T-helper 17 cell (primary cell): ENCODE data around the gene MRPL22. TPM values are rescaled to one million over a fixed set of nuclear protein-coding genes. Genes with fewer than 3 reads are reported as not detected.
"Not testable (repeated sequence)": the region's sequence is repeated elsewhere in the genome, so short reads cannot be mapped to it uniquely, and the experiment has no call there.

ENCODE experiments used
- ATAC-seq: fragments of 150-1000 bp; cut with Tn5 transposase; 2 replicates; pipeline ENCODE4 v1.10.0; 2021; ENCODE audit warnings: mild to moderate bottlenecking, moderate library complexity
- DNase-seq, 3 donors: peaks; one replicate each; pipeline versions ENCODE4 v3.0.0 to v3.0.0-alpha.2; 2020 to 2021
- H3K9me3 ChIP-seq: one replicate; pipeline ENCODE4 v1.7.0; 2013; ENCODE audit warnings: low read length, mild to moderate bottlenecking; ENCODE audit not compliant: control insufficient read depth, poor library complexity, severe bottlenecking
- H3K27ac Mint-ChIP-seq: one replicate; pipeline ENCODE4 v1.8.0; 2022; ENCODE audit warnings: mild to moderate bottlenecking, moderate library complexity, mixed read lengths
- H3K27me3 Mint-ChIP-seq: one replicate; pipeline ENCODE4 v1.8.0; 2022; ENCODE audit warnings: mixed read lengths
- H3K36me3 Mint-ChIP-seq: one replicate; pipeline ENCODE4 v1.8.0; 2022; ENCODE audit warnings: low read depth, mixed read lengths
- H3K4me1 Mint-ChIP-seq: one replicate; pipeline ENCODE4 v1.8.0; 2022; ENCODE audit warnings: mild to moderate bottlenecking, mixed read lengths
- H3K4me3 Mint-ChIP-seq: one replicate; pipeline ENCODE4 v1.8.0; 2022; ENCODE audit warnings: mild to moderate bottlenecking, moderate library complexity, mixed read lengths
- total RNA-seq, 4 donors: library from RNA in 2 of 4; stranded (reverse) in 2 of 4; gene quantifications; one replicate each; pipeline ENCODE4 v1.2.3 and lab custom pipeline; 2022 to 2026

Gene MRPL22
- total RNA-seq, 2 donors from 2014 or later: 24.3 to 24.5 TPM

DNA sequence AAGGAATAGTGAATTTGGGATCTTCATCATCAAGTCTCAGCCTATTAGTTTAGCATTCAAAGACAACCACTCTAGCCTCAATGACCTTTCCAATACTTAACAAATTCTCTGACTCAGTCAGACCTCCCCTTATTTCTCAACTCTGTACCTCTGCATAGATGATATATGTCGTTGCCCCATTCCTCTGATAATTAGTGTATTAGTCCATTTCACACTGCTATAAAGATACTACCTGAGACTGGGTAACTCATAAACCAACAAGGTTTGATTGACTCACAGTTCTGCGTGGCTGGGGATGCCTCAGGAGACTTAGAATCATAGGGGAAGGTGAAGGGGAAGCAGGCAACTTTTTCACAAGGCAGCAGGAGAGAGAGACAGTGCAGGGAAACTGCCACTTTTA is 8.9 kb downstream of the MRPL22 start:
- Mint-ChIP-seq H3K27me3 (no peaks in the 10 kb centered on the region), H3K27ac (peak overlapping the region; percentile 11), H3K36me3 (peaks cover 6% of the 10 kb centered on the region), H3K4me3 (no peak overlapping the region), H3K4me1 (peaks cover 26% of the 10 kb centered on the region)
- no peak for DNase-seq
- no peaks in the 10 kb centered on the region for H3K9me3 ChIP-seq
- ATAC-seq: no peak

DNA sequence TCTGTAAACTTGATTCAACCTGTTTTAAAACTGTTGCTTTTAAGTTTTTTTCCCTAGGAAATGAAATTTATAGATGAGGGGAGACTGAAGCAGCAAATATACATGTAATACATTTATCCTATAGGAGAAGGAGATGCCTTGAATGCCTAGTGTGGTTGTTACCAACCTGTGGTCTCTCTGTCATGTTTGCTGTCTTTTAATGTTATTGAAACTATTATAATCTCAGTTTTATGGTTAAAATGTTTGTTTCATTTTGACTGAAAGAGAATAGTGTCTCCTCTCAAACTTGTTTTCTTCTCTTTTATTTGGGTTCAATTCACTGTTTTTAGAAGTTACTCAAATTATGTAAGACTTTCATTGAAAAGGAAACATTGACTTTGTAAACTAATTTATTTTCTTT is 15.8 kb downstream of the MRPL22 start:
- H3K36me3 Mint-ChIP-seq: no peaks in the 10 kb centered on the region
- H3K27ac Mint-ChIP-seq: no peak overlapping the region
- H3K4me1 Mint-ChIP-seq: peaks cover 2% of the 10 kb centered on the region

DNA sequence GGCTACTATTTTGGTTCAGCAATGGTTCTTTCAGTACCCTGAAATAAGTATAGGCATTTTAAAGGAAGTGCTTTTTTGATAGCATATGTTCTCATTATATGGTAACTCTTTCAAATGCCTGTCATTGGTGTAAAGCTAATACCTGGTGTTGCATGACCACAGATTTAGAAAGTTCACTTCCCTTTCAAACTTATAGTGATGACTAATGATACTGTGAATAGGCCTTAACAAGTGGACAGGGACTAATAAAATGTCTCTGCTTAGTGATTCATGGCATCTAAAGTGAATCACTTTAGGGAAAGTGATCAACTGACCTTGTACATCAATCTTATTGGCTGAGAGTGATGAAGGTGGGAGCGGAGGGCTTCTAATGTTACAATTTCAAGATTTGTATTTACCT is 21.6 kb downstream of the MRPL22 start:
- H3K4me3 Mint-ChIP-seq: no peak overlapping the region
- H3K27me3 Mint-ChIP-seq: no peaks in the 10 kb centered on the region
- H3K27ac Mint-ChIP-seq: no peak overlapping the region
- H3K9me3 ChIP-seq: no peaks in the 10 kb centered on the region
- peaks cover 14% of the 10 kb centered on the region for H3K36me3 Mint-ChIP-seq
- H3K4me1 Mint-ChIP-seq: peaks cover 10% of the 10 kb centered on the region
- DNase-seq (no peak), ATAC-seq (no peak)

More for the DNA sequence above, 15.8 kb downstream of the MRPL22 start:
- Mint-ChIP-seq H3K4me3 (no peak overlapping the region), H3K27me3 (no peaks in the 10 kb centered on the region)
- no peaks in the 10 kb centered on the region for H3K9me3 ChIP-seq
- ATAC-seq (no peak), DNase-seq (no peak)

DNA sequence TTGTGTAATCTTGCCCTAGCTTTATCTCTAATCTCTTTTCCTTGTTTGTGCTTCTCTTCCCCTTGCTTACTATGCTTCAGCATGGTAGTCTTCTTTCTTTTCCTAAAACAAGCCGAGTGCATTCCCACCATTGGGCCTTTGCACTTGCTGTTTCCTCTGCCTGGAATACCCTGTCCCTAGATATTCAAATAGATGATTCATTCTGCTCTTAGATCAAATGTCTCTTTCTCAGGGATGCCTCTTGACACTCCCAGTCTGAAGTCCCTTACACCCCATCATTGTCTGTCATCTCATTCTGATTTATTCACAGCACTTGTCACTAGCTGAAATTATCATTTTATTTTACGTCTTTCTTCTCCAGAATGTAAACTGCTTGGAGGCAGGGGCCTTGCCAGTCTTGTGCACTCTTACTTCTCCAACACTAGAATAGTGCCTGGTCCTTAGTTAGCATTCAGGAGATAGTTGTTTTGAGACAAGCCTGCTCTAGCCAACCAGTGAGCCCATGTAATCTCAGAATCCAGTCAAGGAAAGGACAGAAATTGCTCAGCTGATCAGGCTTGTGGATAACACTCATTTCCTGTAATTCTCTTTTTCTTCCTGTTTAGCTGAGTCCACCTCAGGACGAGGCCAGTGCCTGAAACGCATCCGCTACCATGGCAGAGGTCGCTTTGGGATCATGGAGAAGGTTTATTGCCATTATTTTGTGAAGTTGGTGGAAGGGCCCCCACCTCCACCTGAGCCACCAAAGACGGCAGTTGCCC is 25.4 kb downstream of the MRPL22 start:
- no peaks in the 10 kb centered on the region for H3K9me3 ChIP-seq
- DNase-seq: no peak
- Mint-ChIP-seq H3K27ac (no peak overlapping the region), H3K36me3 (peaks cover 14% of the 10 kb centered on the region), H3K4me3 (no peak overlapping the region), H3K27me3 (no peaks in the 10 kb centered on the region), H3K4me1 (peaks cover 10% of the 10 kb centered on the region)
- no peak for ATAC-seq

DNA sequence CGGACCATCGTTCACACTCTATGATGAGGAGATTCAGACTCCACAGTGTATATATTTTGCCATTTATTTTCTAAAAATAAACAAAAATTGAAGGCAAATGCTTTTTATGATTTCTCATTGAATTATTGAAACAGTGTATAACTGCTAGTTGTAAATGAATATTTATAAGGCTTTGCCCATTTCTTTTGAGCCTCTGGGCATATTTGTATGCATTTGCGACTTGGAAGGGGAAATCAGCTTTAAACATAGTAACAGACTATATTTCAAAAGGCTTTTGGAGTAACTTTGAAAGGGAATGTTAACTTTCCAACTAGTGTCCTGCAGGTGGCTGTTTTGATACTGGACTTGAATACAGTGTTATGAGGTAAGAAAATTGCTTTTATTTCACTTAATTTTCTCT is 26.0 kb downstream of the MRPL22 start:
- ATAC-seq: no peak
- peaks cover 10% of the 10 kb centered on the region for H3K4me1 Mint-ChIP-seq
- H3K4me3 Mint-ChIP-seq: no peak overlapping the region
- H3K36me3 Mint-ChIP-seq: peaks cover 14% of the 10 kb centered on the region
- no peak for DNase-seq
- no peak overlapping the region for H3K27ac Mint-ChIP-seq
- H3K27me3 Mint-ChIP-seq: no peaks in the 10 kb centered on the region
- H3K9me3 ChIP-seq: no peaks in the 10 kb centered on the region

DNA sequence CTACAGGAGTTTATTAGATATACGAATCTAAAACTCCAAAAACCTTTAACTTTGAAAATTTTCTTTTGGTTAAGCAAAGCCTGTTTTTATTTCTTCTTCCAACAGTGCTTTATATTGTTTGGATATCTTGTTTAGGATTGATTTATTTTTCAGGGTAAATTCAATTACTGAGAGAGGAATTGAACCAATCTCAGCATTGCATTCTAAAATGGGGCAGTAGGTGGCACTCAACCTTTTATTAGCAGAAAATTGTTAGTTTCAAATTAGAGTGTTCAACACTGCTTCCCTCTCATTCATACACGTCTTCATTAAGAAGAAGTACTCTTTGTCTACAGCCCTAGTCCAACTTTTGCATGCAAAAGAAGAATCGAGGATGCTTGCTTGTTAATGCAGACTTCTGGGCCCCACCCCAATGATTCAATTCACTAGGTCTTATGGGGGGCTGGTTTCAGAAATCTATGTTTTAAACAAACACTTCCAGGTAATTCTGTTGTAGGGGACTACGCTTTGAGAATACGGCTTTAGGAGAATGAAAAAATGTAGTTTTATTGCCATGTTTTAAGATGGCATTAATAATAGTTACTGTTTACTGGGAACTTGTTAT is 26.6 kb downstream of the MRPL22 start:
- Mint-ChIP-seq H3K4me1 (peaks cover 10% of the 10 kb centered on the region), H3K4me3 (no peak overlapping the region), H3K27ac (no peak overlapping the region), H3K27me3 (no peaks in the 10 kb centered on the region), H3K36me3 (peaks cover 14% of the 10 kb centered on the region)
- DNase-seq: no peak
- no peak for ATAC-seq
- no peaks in the 10 kb centered on the region for H3K9me3 ChIP-seq

DNA sequence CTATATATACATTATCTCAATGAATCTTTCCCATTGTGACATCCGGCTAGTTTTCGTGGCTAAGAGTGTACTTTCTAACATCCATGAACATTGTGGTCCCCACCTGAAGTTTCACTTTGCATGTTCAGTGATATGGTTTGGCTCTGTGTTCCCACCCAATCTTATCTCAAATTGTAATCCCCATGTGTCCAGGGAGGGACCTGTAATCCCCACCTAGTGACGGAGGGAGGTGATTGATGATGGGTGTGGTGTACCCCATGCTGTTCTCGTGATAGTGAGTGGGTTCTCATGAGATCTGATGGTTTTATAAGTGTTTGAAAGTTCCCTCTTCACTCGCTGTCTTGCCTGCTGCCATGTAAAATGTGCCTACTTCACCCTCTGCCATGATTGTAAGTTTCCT is 28.1 kb downstream of the MRPL22 start:
- DNase-seq (no peak), ATAC-seq (no peak)
- no peaks in the 10 kb centered on the region for H3K9me3 ChIP-seq
- no peak overlapping the region for H3K27ac Mint-ChIP-seq
- peaks cover 9% of the 10 kb centered on the region for H3K36me3 Mint-ChIP-seq
- peaks cover 5% of the 10 kb centered on the region for H3K4me1 Mint-ChIP-seq
- no peaks in the 10 kb centered on the region for H3K27me3 Mint-ChIP-seq
- no peak overlapping the region for H3K4me3 Mint-ChIP-seq

DNA sequence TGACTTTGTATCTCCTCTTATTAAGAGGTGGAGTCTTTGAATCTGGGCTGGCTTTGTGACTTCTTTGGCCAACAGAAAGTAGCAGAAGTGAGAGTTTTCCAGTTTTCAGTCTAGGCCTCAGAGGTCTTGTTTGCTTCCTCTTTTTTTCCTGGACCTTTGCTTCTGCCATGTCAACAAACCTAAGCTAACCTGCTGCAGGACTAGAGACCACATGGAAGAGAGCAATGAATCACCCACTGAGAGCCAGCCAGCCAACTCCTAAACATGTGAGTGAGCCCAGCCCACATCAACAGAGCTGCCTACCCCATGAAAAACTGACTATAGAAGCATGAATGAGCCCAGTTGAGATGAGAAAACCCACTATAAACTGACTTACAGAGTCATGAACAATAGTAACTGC is 29.9 kb downstream of the MRPL22 start:
- Mint-ChIP-seq H3K36me3 (peaks cover 7% of the 10 kb centered on the region), H3K4me1 (no peaks in the 10 kb centered on the region), H3K27ac (peak overlapping the region; percentile 43), H3K27me3 (no peaks in the 10 kb centered on the region), H3K4me3 (no peak overlapping the region)
- DNase-seq (no peak), ATAC-seq (no peak)
- no peaks in the 10 kb centered on the region for H3K9me3 ChIP-seq

DNA sequence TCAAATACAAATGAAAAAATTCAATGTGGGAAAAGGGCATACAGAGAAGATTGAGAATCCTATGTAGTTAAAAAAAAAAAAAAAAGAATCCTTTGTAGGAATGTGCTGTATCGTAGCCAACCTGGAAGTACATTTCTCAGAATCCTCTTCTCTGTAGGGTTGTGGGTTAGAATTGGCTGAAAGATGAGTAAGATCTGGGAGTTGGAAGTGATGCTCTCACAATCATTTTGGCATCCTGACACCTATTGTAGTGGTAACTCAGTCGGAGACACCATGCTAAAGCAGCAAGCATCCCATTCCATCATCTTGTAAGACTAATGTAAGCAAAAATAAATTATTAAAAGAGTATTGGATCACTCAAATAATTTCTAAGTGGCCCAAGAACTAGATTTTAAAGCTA is 30.6 kb downstream of the MRPL22 start:
- H3K9me3 ChIP-seq: no peaks in the 10 kb centered on the region
- H3K36me3 Mint-ChIP-seq: peaks cover 2% of the 10 kb centered on the region
- no peaks in the 10 kb centered on the region for H3K4me1 Mint-ChIP-seq
- H3K27me3 Mint-ChIP-seq: no peaks in the 10 kb centered on the region
- H3K27ac Mint-ChIP-seq: peak overlapping the region; percentile 4
- H3K4me3 Mint-ChIP-seq: no peak overlapping the region
- DNase-seq: no peak
- ATAC-seq: no peak

DNA sequence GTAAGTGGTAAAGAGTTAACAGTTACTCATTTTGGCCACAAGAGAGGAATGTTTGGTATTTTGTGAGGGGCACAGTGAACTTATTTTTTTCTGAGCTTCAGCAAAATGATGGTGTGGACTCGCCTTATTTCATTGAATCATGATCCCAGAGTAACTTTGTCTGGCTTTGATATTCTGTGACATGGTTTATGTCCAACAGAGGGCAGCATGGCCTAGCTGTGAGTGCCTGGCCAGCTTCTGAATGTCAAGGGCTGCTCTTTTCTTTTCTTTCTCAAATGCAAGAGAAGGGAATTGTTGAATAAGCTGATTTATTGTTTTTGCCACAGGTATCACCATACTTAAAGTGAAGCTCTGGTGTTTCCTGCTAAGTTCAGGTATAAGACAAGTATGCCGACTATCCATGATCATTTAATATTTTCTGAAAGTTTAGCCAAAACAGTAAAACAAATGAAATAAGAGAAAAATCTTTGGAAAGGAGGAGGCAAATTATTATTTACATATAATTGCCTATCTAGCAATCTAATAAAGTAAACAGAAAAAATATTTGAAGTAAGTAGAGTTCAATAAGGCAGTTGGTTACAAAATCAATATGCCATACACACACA is 31.7 kb downstream of the MRPL22 start:
- no peak overlapping the region for H3K4me3 Mint-ChIP-seq

DNA sequence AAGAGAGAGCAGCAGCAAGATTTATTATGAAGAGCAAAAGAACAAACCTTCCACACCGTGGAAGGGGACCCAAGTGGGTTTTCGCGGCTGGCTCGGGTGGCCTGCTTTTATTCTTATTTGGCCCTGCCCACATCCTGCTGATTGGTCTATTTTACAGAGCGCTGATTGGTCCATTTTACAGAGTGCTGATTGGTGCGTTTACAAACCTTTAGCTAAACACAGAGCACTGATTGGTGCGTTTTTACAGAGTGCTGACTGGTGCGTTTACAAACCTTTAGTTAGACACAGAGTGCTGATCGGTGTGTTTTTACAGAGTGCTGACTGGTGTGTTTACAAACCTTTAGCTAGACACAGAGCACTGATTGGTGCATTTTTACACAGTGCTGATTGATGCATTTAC is 35.2 kb downstream of the MRPL22 start:
- H3K27me3 Mint-ChIP-seq, H3K9me3 ChIP-seq, H3K4me3 Mint-ChIP-seq, H3K27ac Mint-ChIP-seq, DNase-seq, H3K36me3 Mint-ChIP-seq, ATAC-seq, H3K4me1 Mint-ChIP-seq: not testable (repeated sequence)

More for the DNA sequence above, 31.7 kb downstream of the MRPL22 start:
- no peaks in the 10 kb centered on the region for H3K9me3 ChIP-seq
- H3K4me1 Mint-ChIP-seq: no peaks in the 10 kb centered on the region
- no peaks in the 10 kb centered on the region for H3K27me3 Mint-ChIP-seq
- ATAC-seq (no peak), DNase-seq (no peak)
- no peaks in the 10 kb centered on the region for H3K36me3 Mint-ChIP-seq
- H3K27ac Mint-ChIP-seq: no peak overlapping the region

DNA sequence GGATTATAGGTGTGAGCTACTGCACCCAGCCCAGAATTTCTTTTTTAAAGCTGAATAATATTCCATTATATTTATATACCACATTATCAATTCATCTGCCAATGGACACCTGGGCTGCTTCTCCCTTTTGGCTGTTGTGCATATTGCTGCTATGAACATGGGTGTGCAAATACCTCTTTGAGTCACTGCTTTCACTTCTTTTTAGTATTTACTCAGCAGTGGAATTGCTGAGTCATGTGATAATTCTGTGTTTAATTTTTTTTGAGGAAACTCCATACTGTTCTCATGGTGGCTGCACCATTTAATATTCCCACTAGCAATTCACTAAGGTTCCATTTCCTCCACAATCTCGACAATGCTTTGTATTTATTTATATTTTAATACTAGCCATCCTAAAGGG is 36.5 kb downstream of the MRPL22 start:
- no peaks in the 10 kb centered on the region for H3K9me3 ChIP-seq
- Mint-ChIP-seq H3K27ac (no peak overlapping the region), H3K27me3 (no peaks in the 10 kb centered on the region), H3K4me3 (no peak overlapping the region), H3K36me3 (peaks cover 4% of the 10 kb centered on the region), H3K4me1 (no peaks in the 10 kb centered on the region)
- DNase-seq (no peak), ATAC-seq (no peak)

DNA sequence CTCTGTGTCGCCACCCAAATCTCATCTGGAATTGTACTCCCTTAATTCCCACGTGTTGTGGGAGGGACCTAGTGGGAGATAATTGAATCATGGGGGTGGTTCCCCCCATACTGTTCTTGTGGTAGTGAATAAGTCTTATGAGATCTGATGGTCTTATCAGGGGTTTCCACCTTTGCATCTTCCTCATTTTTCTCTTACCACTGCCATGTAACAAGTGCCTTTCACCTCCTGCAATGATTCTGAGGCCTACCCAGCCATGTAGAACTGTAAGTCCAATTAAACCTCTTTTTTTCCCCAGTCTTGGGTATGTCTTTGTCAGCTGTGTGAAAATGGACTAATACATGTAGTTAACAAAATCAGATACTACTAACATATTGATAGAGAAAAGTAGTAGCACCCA is 37.4 kb downstream of the MRPL22 start:
- ATAC-seq, H3K9me3 ChIP-seq, H3K4me1 Mint-ChIP-seq, H3K36me3 Mint-ChIP-seq, H3K4me3 Mint-ChIP-seq, H3K27me3 Mint-ChIP-seq, H3K27ac Mint-ChIP-seq, DNase-seq: not testable (repeated sequence)
